ENCODE measurements around the gene PRKCH. TPM values are rescaled to one million over a fixed set of nuclear protein-coding genes. Genes with fewer than 3 reads are reported as not detected.
A peak's percentile ranks its signal among the peaks of the same experiment; 100 is the strongest.

PRKCH gene
- total and polyA plus RNA-seq, 2 of the 13 experiments (the other 11 are each of a cell fraction or from before 2014, with no cell fraction given), result 0.48 to 1.3 TPM

DNA sequence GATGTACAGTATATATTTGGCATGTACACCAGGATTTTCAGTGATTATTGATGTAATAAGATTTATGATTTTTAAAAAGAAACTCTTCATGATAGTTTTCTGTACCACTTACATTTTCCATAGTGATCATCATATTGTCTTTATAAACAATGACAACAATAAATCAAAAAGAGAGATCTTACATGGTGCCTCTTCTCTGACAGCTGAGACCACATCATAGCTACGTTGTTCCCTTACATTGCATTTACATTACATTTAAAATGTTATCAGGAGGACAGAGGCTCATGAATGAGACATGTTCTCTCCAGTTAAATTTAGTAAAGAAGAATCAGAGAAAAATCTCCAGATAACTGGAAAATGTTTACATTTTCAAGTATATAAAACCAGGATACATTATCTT lies 112.4 kb downstream of the PRKCH start:
- intact Hi-C loops (cut with micrococcal nuclease; ENCODE audit: unreplicated experiment) (no loop called here), in situ Hi-C loops (cut with HindIII; ENCODE audit: extremely low pct_ligation_motif_present, low pct_unique_long_range_greater_than_20kb) (no loop called here)
- 0% methylated on average over 1 of the region's 1 CpG for WGBS (ENCODE audit: low lambda C conversion rate)
- Histone ChIP-seq H3K4me3 (replicated peaks in 1 of 3; ENCODE audit: insufficient read depth in 1 of 3, low read depth in 2 of 3, low read length in 3 of 3) (no peak overlapping the region), H3K4me2 (ENCODE audit: low read depth, low read length) (no peak overlapping the region), H3K27ac (ENCODE audit: extremely low read length, insufficient read depth, low read length) (no peak overlapping the region), H3K36me3 (replicated peaks in 1 of 2; ENCODE audit: control insufficient read depth in 1 of 2, insufficient read depth in 2 of 2, low read length in 2 of 2) (no peaks in the 10 kb centered on the region), H3K4me1 (ENCODE audit: insufficient read depth, low read length) (peaks cover 5% of the 10 kb centered on the region), H3K27me3 (ENCODE audit: control insufficient read depth in 1 of 2, insufficient read depth in 2 of 2, low read length in 2 of 2) (no peaks in the 10 kb centered on the region), H3K9ac (ENCODE audit: insufficient read depth, low read depth, low read length) (no peak overlapping the region), H2AFZ (ENCODE audit: low read length) (no peak overlapping the region), H3K9me3 (ENCODE audit: low read length) (no peaks in the 10 kb centered on the region), H3K79me2 (ENCODE audit: insufficient read depth, low read length) (no peaks in the 10 kb centered on the region), H4K20me1 (ENCODE audit: insufficient read depth, low read length) (no peaks in the 10 kb centered on the region)
- no peak for TF ChIP-seq KDM6A (CRISPR knock-in tag; IDR thresholded peaks at IDR 0.05; ENCODE audit: low read depth)
- DNase-seq (ENCODE audit: low spot score) (no peak), FAIRE-seq (no peak), ATAC-seq (no peak)
- POLR2A ChIA-PET, result no interaction called here
- CTCF ChIA-PET (ENCODE audit: low intra/inter-chr PET ratio, low total read pairs), result no interaction called here
- no TSS peak for BruUV-seq (replicated peaks)

DNA sequence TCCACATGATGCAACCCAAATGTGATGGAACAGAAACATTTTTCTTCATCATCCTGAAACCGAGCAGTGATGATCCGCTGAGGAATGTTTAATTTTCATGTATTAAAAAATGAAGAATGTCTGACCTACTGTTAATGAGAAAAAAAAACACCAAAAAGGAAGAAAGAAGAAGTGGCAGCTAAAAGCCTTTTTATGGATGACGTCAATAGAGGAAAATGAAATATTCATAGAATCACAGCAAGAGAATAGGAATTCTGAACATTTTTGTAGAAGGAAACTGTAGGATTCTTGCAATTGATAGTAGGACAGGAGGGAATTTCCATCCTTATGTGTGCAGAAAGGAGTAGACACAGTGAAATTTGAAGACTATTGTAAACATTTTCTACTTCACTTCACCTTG lies 112.9 kb downstream of the PRKCH start:
- Histone ChIP-seq H3K4me2 (ENCODE audit: low read depth, low read length) (no peak overlapping the region), H3K4me1 (ENCODE audit: insufficient read depth, low read length) (peaks cover 10% of the 10 kb centered on the region), H3K27me3 (ENCODE audit: control insufficient read depth in 1 of 2, insufficient read depth in 2 of 2, low read length in 2 of 2) (no peaks in the 10 kb centered on the region), H3K27ac (ENCODE audit: extremely low read length, insufficient read depth, low read length) (no peak overlapping the region), H3K4me3 (replicated peaks in 1 of 3; ENCODE audit: insufficient read depth in 1 of 3, low read depth in 2 of 3, low read length in 3 of 3) (no peak overlapping the region), H4K20me1 (ENCODE audit: insufficient read depth, low read length) (no peaks in the 10 kb centered on the region), H2AFZ (ENCODE audit: low read length) (no peak overlapping the region), H3K36me3 (replicated peaks in 1 of 2; ENCODE audit: control insufficient read depth in 1 of 2, insufficient read depth in 2 of 2, low read length in 2 of 2) (no peaks in the 10 kb centered on the region), H3K9me3 (ENCODE audit: low read length) (no peaks in the 10 kb centered on the region), H3K79me2 (ENCODE audit: insufficient read depth, low read length) (no peaks in the 10 kb centered on the region), H3K9ac (ENCODE audit: insufficient read depth, low read depth, low read length) (no peak overlapping the region)
- in situ Hi-C loops (cut with HindIII; ENCODE audit: extremely low pct_ligation_motif_present, low pct_unique_long_range_greater_than_20kb), result no loop called here
- 28% methylated on average over 3 of the region's 3 CpGs for WGBS (ENCODE audit: low lambda C conversion rate)
- BruUV-seq (replicated peaks), result no TSS peak
- FAIRE-seq, result no peak
- TF ChIP-seq WIZ (CRISPR knock-in tag; IDR thresholded peaks at IDR 0.05) (no peak), FOXC1 (CRISPR knock-in tag; IDR thresholded peaks at IDR 0.05; ENCODE audit: borderline replicate concordance) (no peak), ELF1 (CRISPR knock-in tag; IDR thresholded peaks at IDR 0.05) (no peak), CREB1 (IDR thresholded peaks at IDR 0.05) (0 out of 2 replicates have a peak, but pooled peaks have one; percentile 24), CREB1 (CRISPR knock-in tag; IDR thresholded peaks at IDR 0.05) (no peak), ATF7 (IDR thresholded peaks at IDR 0.05) (peak; percentile 45), ATF7 (CRISPR knock-in tag; IDR thresholded peaks at IDR 0.05) (no peak), ZC3H13 (CRISPR knock-in tag; IDR thresholded peaks at IDR 0.05) (no peak), SUZ12 (IDR thresholded peaks at IDR 0.05; ENCODE audit: low read depth, low read length) (no peak), ZNF891 (CRISPR knock-in tag; IDR thresholded peaks at IDR 0.05) (no peak), ARNT (IDR thresholded peaks at IDR 0.05) (no peak)
- DNase-seq (ENCODE audit: low spot score), result no peak
- ChIA-PET CTCF (ENCODE audit: low intra/inter-chr PET ratio, low total read pairs) (no interaction called here), POLR2A (no interaction called here)
- no peak for ATAC-seq
- intact Hi-C loops (cut with micrococcal nuclease; ENCODE audit: unreplicated experiment), result no loop called here
